ENCODE measurements around the gene TCF4. TPM values are rescaled to one million over a fixed set of nuclear protein-coding genes. Genes with fewer than 3 reads are reported as not detected.

The TCF4 gene
- total and polyA plus RNA-seq, 2 donors (not counting 1 experiment from before 2014, with no cell fraction given): 68.5 to 353 TPM

DNA sequence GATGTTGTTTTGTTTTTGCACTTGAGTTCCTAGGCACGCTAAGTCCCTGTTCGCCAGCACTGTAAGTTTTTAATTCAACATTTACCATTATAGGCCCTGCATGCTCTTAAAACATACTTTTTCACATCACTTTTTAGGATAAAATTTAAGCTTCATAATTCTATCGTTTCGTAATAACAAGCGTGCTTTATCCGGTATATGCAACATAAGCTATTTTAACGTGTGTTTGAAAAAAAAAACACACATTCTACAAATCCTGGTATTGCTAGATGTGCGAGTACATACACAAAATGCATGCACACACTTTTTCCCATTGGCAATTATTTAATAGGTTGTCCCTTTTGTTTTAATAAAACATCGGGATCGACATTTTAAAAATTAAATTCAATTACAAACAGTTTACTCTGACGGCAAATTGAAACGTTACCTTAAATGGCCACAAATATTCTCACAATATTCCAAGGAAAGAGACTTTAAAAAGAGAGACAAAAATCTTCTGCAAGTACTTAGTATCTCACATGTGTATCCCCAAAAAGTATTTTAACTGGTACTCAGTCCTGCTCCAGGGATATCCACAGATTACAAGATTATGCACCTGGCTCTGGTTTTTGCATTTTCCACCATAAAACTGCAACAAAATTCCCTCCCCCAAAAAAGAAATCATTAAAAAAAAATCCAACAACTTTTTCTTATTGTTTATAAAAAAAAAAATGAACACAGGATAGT is 1.0 kb upstream of the TCF4 start:
- Histone ChIP-seq H4K20me1 (ENCODE audit: control insufficient read depth, insufficient read depth, low read length, poor library complexity, severe bottlenecking) (no peaks in the 10 kb centered on the region), H3K79me2 (ENCODE audit: control insufficient read depth, insufficient read depth, low read length) (peaks cover 15% of the 10 kb centered on the region), H3K9me3 (ENCODE audit: control extremely low read depth in 1 of 3, control insufficient read depth in 2 of 3, insufficient read depth in 1 of 3, low read length in 2 of 3) (peaks cover 0 to 4% (median 0%) of the 10 kb centered on the region in 3 donors), H3K9ac (ENCODE audit: low read length) (peak overlapping the region; percentile 68), H3K36me3 (replicated peaks in 1 of 2; ENCODE audit: control extremely low read depth in 1 of 2, control insufficient read depth in 1 of 2, extremely low read depth in 1 of 2, insufficient read depth in 2 of 2, low read length in 1 of 2) (no peaks in the 10 kb centered on the region), H3K27me3 (replicated peaks in 1 of 4; ENCODE audit: control extremely low read depth in 1 of 4, control insufficient read depth in 3 of 4, insufficient read depth in 4 of 4, low read length in 3 of 4) (peaks cover 0 to 6% (median 2%) of the 10 kb centered on the region in 4 experiments), H2AFZ (ENCODE audit: insufficient read depth, low read depth, low read length, poor library complexity, severe bottlenecking) (peak overlapping the region; percentile 83), H3K4me1 (ENCODE audit: control insufficient read depth in 2 of 2, insufficient read depth in 2 of 2, low read length in 2 of 2) (peaks cover 20 to 21% of the 10 kb centered on the region in 2 donors), H3K4me3 (ENCODE audit: control extremely low read depth in 1 of 5, extremely low read depth in 1 of 5, insufficient read depth in 1 of 5, low read depth in 2 of 5, low read length in 4 of 5) (peak overlapping the region; percentile 62 to 90 (median 71)), H3K27ac (ENCODE audit: low read length in 2 of 2) (peak overlapping the region; percentile 77 to 82), H3K4me2 (replicated peaks; ENCODE audit: low read depth, low read length, poor library complexity, severe bottlenecking) (peak overlapping the region; percentile 78)
- H3K4me1 Mint-ChIP-seq: peaks cover 39% of the 10 kb centered on the region
- POLR2A ChIA-PET: interaction anchor here (0.6 to 1.0 kb wide), 4 partner anchors 166 to 1319 kb away, joined by 3 to 5 read pairs (median 3); partner anchors contain the start of gene POLI
- peak overlapping the region; percentile 89 for H3K4me3 Mint-ChIP-seq
- peaks cover 12% of the 10 kb centered on the region for H3K27me3 Mint-ChIP-seq
- TF ChIP-seq EZH2 (IDR thresholded peaks at IDR 0.05; ENCODE audit: borderline replicate concordance, insufficient read depth, low read depth, low read length, poor library complexity, severe bottlenecking): no peak
- TF ChIP-seq, protein P1, sequence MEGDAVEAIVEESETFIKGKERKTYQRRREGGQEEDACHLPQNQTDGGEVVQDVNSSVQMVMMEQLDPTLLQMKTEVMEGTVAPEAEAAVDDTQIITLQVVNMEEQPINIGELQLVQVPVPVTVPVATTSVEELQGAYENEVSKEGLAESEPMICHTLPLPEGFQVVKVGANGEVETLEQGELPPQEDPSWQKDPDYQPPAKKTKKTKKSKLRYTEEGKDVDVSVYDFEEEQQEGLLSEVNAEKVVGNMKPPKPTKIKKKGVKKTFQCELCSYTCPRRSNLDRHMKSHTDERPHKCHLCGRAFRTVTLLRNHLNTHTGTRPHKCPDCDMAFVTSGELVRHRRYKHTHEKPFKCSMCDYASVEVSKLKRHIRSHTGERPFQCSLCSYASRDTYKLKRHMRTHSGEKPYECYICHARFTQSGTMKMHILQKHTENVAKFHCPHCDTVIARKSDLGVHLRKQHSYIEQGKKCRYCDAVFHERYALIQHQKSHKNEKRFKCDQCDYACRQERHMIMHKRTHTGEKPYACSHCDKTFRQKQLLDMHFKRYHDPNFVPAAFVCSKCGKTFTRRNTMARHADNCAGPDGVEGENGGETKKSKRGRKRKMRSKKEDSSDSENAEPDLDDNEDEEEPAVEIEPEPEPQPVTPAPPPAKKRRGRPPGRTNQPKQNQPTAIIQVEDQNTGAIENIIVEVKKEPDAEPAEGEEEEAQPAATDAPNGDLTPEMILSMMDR (IDR thresholded peaks at IDR 0.05): no peak
- intact Hi-C loops (cut with micrococcal nuclease): loop anchor here (1.0 to 5.0 kb wide), 8 partner anchors 82 to 1048 kb away; partner anchors contain the start of gene TXNL1
- peak overlapping the region; percentile 82 for H3K27ac Mint-ChIP-seq
- DNase-seq (no peak), ATAC-seq (ENCODE audit: low read depth) (no peak)
- CTCF ChIA-PET: interaction anchor here (0.6 to 1.6 kb wide), 3 partner anchors 81 to 174 kb away, joined by 4 to 8 read pairs (median 7); no protein-coding TSS in a partner anchor
- H3K9me3 Mint-ChIP-seq (ENCODE audit: insufficient read depth): peaks cover under 1% of the 10 kb centered on the region
- whole genome bisulfite sequencing (ENCODE audit: insufficient coverage): 0% methylated on average over 1 of the region's 12 CpGs

Measured in B cell (primary cell).